Neural progenitor cell (in vitro differentiated cells): Measurements from ENCODE around the gene AHNAK2. TPM values are rescaled to one million over a fixed set of nuclear protein-coding genes. Genes with fewer than 3 reads are reported as not detected.

Experiments used
- DNase-seq: peaks from one replicate; pipeline ENCODE4 v3.0.0-alpha.2; 2016; ENCODE audit warnings: low spot score
- H2AFZ ChIP-seq: fragments of 200-600 bp; sonication (generic); replicated peaks from 2 replicates; pipeline ENCODE4 v1.6.1; 2016; ENCODE audit warnings: antibody characterized with exemption
- H3F3A ChIP-seq: fragments of 200-600 bp; sonication (generic); 2 replicates; pipeline ENCODE4 v1.6.1; 2016; ENCODE audit warnings: antibody characterized with exemption, low read depth
- H3K27ac ChIP-seq: fragments of 200-600 bp; sonication (generic); 2 replicates; pipeline ENCODE4 v1.5.1; 2016; ENCODE audit warnings: mild to moderate bottlenecking
- H3K27me3 ChIP-seq: fragments of 200-600 bp; sonication (generic); 2 replicates; pipeline ENCODE4 v1.6.1; 2016; ENCODE audit warnings: mild to moderate bottlenecking, moderate library complexity
- H3K36me3 ChIP-seq: fragments of 200-600 bp; sonication (generic); 2 replicates; pipeline ENCODE4 v1.5.1; 2016
- H3K4me1 ChIP-seq: fragments of 200-600 bp; sonication (generic); 2 replicates; pipeline ENCODE4 v1.6.1; 2016; ENCODE audit warnings: mixed run types
- H3K4me2 ChIP-seq: fragments of 200-600 bp; sonication (generic); 2 replicates; pipeline ENCODE4 v1.6.1; 2016
- H3K4me3 ChIP-seq: fragments of 200-600 bp; sonication (generic); 2 replicates; pipeline ENCODE4 v1.5.1; 2016
- H3K79me2 ChIP-seq: fragments of 200-600 bp; sonication (generic); 2 replicates; pipeline ENCODE4 v1.6.1; 2016; ENCODE audit warnings: low read depth
- H3K9ac ChIP-seq: fragments of 200-600 bp; sonication (generic); 2 replicates; pipeline ENCODE4 v1.6.1; 2016
- H3K9me3 ChIP-seq: fragments of 200-600 bp; sonication (generic); 2 replicates; pipeline ENCODE4 v1.5.1; 2016; ENCODE audit warnings: low read depth
- H4K20me1 ChIP-seq: fragments of 200-600 bp; sonication (generic); 2 replicates; pipeline ENCODE4 v1.6.1; 2016; ENCODE audit warnings: low read depth
- H3K27ac Mint-ChIP-seq: 3 replicates; pipeline ENCODE4 v1.8.0; 2021; ENCODE audit warnings: mixed read lengths
- H3K27me3 Mint-ChIP-seq: 2 replicates; pipeline ENCODE4 v1.8.0; 2022; ENCODE audit warnings: low read depth, mild to moderate bottlenecking, inconsistent platforms, moderate library complexity, mixed read lengths; ENCODE audit not compliant: insufficient read depth
- H3K36me3 Mint-ChIP-seq: 3 replicates; pipeline ENCODE4 v1.8.0; 2021; ENCODE audit warnings: mixed read lengths
- H3K4me1 Mint-ChIP-seq: 3 replicates; pipeline ENCODE4 v1.8.0; 2021; ENCODE audit warnings: mixed read lengths
- H3K4me3 Mint-ChIP-seq: 3 replicates; pipeline ENCODE4 v1.8.0; 2021; ENCODE audit warnings: mild to moderate bottlenecking, moderate library complexity, mixed read lengths
- H3K9me3 Mint-ChIP-seq: 3 replicates; pipeline ENCODE4 v1.8.0; 2020; ENCODE audit warnings: mixed read lengths
- CTCF ChIP-seq: fragments of 200-600 bp; sonication (generic); IDR thresholded peaks from 2 replicates; pipeline ENCODE4 v1.5.1; 2017; ENCODE audit warnings: antibody characterized with exemption, mild to moderate bottlenecking
- EZH2 ChIP-seq: fragments of 200-600 bp; sonication (generic); IDR thresholded peaks from 2 replicates; pipeline ENCODE4 v1.6.1; 2017; ENCODE audit warnings: antibody characterized with exemption, mild to moderate bottlenecking, moderate library complexity
- EZH2phosphoT487 ChIP-seq: fragments of 200-600 bp; sonication (generic); IDR thresholded peaks from 2 replicates; pipeline ENCODE4 v1.6.1; 2017; ENCODE audit warnings: antibody characterized with exemption
- total RNA-seq: library from RNA; depleted of rRNA; stranded (reverse); fragments of >200 nt; gene quantifications from 2 replicates; pipeline ENCODE4 v1.2.3, GENCODE V29; 2015; ENCODE audit warnings: low replicate concordance

Gene AHNAK2
- total RNA-seq, 1 donor from 2014 or later: 0.77 TPM

GRCh38 chr14:104895786-104896661 lies 82.2 kb downstream of the AHNAK2 start:
- Histone ChIP-seq H3K9ac (no peak overlapping the region), H3K9me3 (no peaks in the 10 kb centered on the region), H3F3A (no peaks in the 10 kb centered on the region), H4K20me1 (no peaks in the 10 kb centered on the region), H3K4me2 (no peak overlapping the region), H3K4me3 (no peak overlapping the region), H3K27me3 (no peaks in the 10 kb centered on the region), H3K79me2 (no peaks in the 10 kb centered on the region), H3K36me3 (no peaks in the 10 kb centered on the region), H3K4me1 (no peaks in the 10 kb centered on the region), H2AFZ (no peak overlapping the region), H3K27ac (no peak overlapping the region)
- Mint-ChIP-seq H3K36me3 (no peaks in the 10 kb centered on the region), H3K4me1 (peaks cover 4% of the 10 kb centered on the region), H3K27ac (peak overlapping the region; percentile 61), H3K27me3 (peaks cover 2% of the 10 kb centered on the region), H3K4me3 (no peak overlapping the region), H3K9me3 (no peaks in the 10 kb centered on the region)
- TF ChIP-seq EZH2 (no peak), EZH2phosphoT487 (no peak), CTCF (no peak)
- DNase-seq: no peak

GRCh38 chr14:104895207-104895785 lies 82.9 kb downstream of the AHNAK2 start:
- Mint-ChIP-seq H3K4me1 (peaks cover 4% of the 10 kb centered on the region), H3K4me3 (no peak overlapping the region), H3K27me3 (peaks cover 2% of the 10 kb centered on the region), H3K9me3 (no peaks in the 10 kb centered on the region), H3K27ac (no peak overlapping the region), H3K36me3 (no peaks in the 10 kb centered on the region)
- Histone ChIP-seq H3K4me3 (no peak overlapping the region), H3K27me3 (no peaks in the 10 kb centered on the region), H3K27ac (no peak overlapping the region), H3K4me2 (no peak overlapping the region), H4K20me1 (no peaks in the 10 kb centered on the region), H3K4me1 (no peaks in the 10 kb centered on the region), H3K79me2 (no peaks in the 10 kb centered on the region), H3F3A (no peaks in the 10 kb centered on the region), H3K9ac (no peak overlapping the region), H3K9me3 (no peaks in the 10 kb centered on the region), H3K36me3 (no peaks in the 10 kb centered on the region), H2AFZ (no peak overlapping the region)
- DNase-seq: no peak
- TF ChIP-seq EZH2 (no peak), EZH2phosphoT487 (no peak), CTCF (no peak)

GRCh38 chr14:104894331-104895206 lies 83.6 kb downstream of the AHNAK2 start:
- Histone ChIP-seq H3K4me2 (no peak overlapping the region), H3K9ac (no peak overlapping the region), H3K79me2 (no peaks in the 10 kb centered on the region), H4K20me1 (no peaks in the 10 kb centered on the region), H3K36me3 (no peaks in the 10 kb centered on the region), H3K27ac (no peak overlapping the region), H3K4me1 (no peaks in the 10 kb centered on the region), H3K4me3 (no peak overlapping the region), H2AFZ (no peak overlapping the region), H3K27me3 (no peaks in the 10 kb centered on the region), H3F3A (no peaks in the 10 kb centered on the region), H3K9me3 (no peaks in the 10 kb centered on the region)
- Mint-ChIP-seq H3K27ac (no peak overlapping the region), H3K4me1 (peaks cover 4% of the 10 kb centered on the region), H3K4me3 (no peak overlapping the region), H3K36me3 (no peaks in the 10 kb centered on the region), H3K27me3 (peaks cover 2% of the 10 kb centered on the region), H3K9me3 (no peaks in the 10 kb centered on the region)
- TF ChIP-seq CTCF: no peak
- no peak for TF ChIP-seq EZH2
- no peak for TF ChIP-seq EZH2phosphoT487
- DNase-seq: no peak
